A549 (cell line): ENCODE measurements around the gene IREB2. TPM values are rescaled to one million over a fixed set of nuclear protein-coding genes. Genes with fewer than 3 reads are reported as not detected.

Experiments
- ATAC-seq, 2 experiments: fragments of 200-7000 bp in 1 of 2; fragments of >200 bp in 1 of 2; cut with Nextera tagmentation in 1 of 2; cut with Tn5 transposase in 1 of 2; 3 replicates each; pipeline versions ENCODE4 v1.8.0 to v1.9.1; 2018 to 2020; ENCODE audit warnings: mild to moderate bottlenecking in 1 of 2, moderate library complexity in 1 of 2
- CTCF ChIA-PET: fragments of 300-600 bp; sonication (Branson Sonifier 250); formaldehyde crosslinking; extraction: SDS; loops from one replicate; lab custom pipeline; 2021; ENCODE audit warnings: antibody characterized with exemption, inconsistent platforms; lab: Yijun Ruan, JAX
- POLR2A ChIA-PET: fragments of 350-600 bp; formaldehyde crosslinking; extraction: SDS; loops from one replicate; lab custom pipeline; 2021; ENCODE audit warnings: antibody characterized with exemption, inconsistent platforms; lab: Yijun Ruan, JAX
- DNase-seq, 2 experiments: peaks; one replicate each; pipeline versions ENCODE4 v3.0.0 to v3.0.0-alpha.2; 2011 to 2016; ENCODE audit warnings: low read depth in 1 of 2, low spot score in 1 of 2
- FAIRE-seq: peaks from 2 replicates; lab custom pipeline; 2011; peaks lifted over from hg19 to GRCh38; lab: Jason Lieb, UNC
- H3K27ac ChIP-seq, 2 experiments: fragments of >200 bp; sonication (Bioruptor Twin); formaldehyde crosslinking; 3 replicates each; pipeline ENCODE4 v1.5.1; 2016 to 2017
- H3K4me1 ChIP-seq: fragments of >200 bp; sonication (Bioruptor Twin); formaldehyde crosslinking; 3 replicates; pipeline ENCODE4 v1.6.1; 2016
- H3K4me2 ChIP-seq: fragments of >200 bp; sonication (Bioruptor Twin); formaldehyde crosslinking; 3 replicates; pipeline ENCODE4 v1.6.1; 2016
- H3K4me3 ChIP-seq: fragments of >200 bp; sonication (Bioruptor Twin); formaldehyde crosslinking; 3 replicates; pipeline ENCODE4 v1.5.1; 2016
- H3K9me3 ChIP-seq: fragments of >200 bp; sonication (Bioruptor Twin); formaldehyde crosslinking; 3 replicates; pipeline ENCODE4 v1.6.1; 2016
- BCL3 ChIP-seq: fragments of >200 bp; sonication (Bioruptor Twin); formaldehyde crosslinking; IDR thresholded peaks from 3 replicates; pipeline ENCODE4 v1.6.1; 2016
- CEBPB ChIP-seq, 2 experiments: fragments of >200 bp in 1 of 2; sonication (Bioruptor Twin) in 1 of 2; formaldehyde crosslinking in 1 of 2; IDR thresholded peaks; 2 replicates each; pipeline ENCODE4 v1.6.1; 2012 to 2016
- CTCF ChIP-seq: fragments of >200 bp; sonication (Bioruptor Twin); formaldehyde crosslinking; IDR thresholded peaks from 3 replicates; pipeline ENCODE4 v1.5.1; 2016
- GATA3 ChIP-seq: IDR thresholded peaks from 2 replicates; pipeline ENCODE4 v1.6.1; 2012; ENCODE audit warnings: borderline replicate concordance
- HES2 ChIP-seq: fragments of >200 bp; sonication (Bioruptor Twin); formaldehyde crosslinking; IDR thresholded peaks from 2 replicates; pipeline ENCODE4 v1.6.1; 2016
- HOXB5 ChIP-seq: fragments of 250-450 bp; sonication (Bioruptor Pico); IDR thresholded peaks from 2 replicates; pipeline ENCODE4 v1.5.0; 2020; ENCODE audit warnings: mild to moderate bottlenecking, moderate library complexity
- KDM5A ChIP-seq: fragments of 200-600 bp; sonication (generic); IDR thresholded peaks from 2 replicates; pipeline ENCODE4 v1.6.1; 2016; ENCODE audit warnings: antibody characterized with exemption, mild to moderate bottlenecking
- MAX ChIP-seq: IDR thresholded peaks from 2 replicates; pipeline ENCODE4 v1.6.1; 2012
- NFE2L2 ChIP-seq: fragments of 150-350 bp; conservative IDR thresholded peaks from 2 replicates; pipeline ENCODE4 v1.6.1; 2014; ENCODE audit warnings: low read length
- PHF8 ChIP-seq: fragments of 200-600 bp; sonication (generic); IDR thresholded peaks from 2 replicates; pipeline ENCODE4 v1.6.1; 2016; ENCODE audit warnings: low read depth, mild to moderate bottlenecking, antibody characterized with exemption, moderate library complexity, borderline replicate concordance
- POLR2A ChIP-seq: IDR thresholded peaks from 2 replicates; pipeline ENCODE4 v1.6.1; 2012; ENCODE audit warnings: mild to moderate bottlenecking, low read length
- POLR2AphosphoS2 ChIP-seq: conservative IDR thresholded peaks from 2 replicates; pipeline ENCODE4 v1.6.1; 2012; ENCODE audit warnings: low read length, improper control_type of control experiment, inconsistent platforms
- RAD21 ChIP-seq, 2 experiments: fragments of >200 bp in 1 of 2; sonication (Bioruptor Twin) in 1 of 2; formaldehyde crosslinking in 1 of 2; IDR thresholded peaks in 1 of 2; conservative IDR thresholded peaks in 1 of 2; 2 replicates in 1 of 2; 3 replicates in 1 of 2; pipeline ENCODE4 v1.6.1; 2012 to 2018; ENCODE audit warnings: inconsistent platforms in 1 of 2
- RARB ChIP-seq: fragments of 250-450 bp; sonication (Bioruptor Pico); IDR thresholded peaks from 2 replicates; pipeline ENCODE4 v1.8.0; 2021; ENCODE audit warnings: mild to moderate bottlenecking, moderate library complexity
- SMC3 ChIP-seq: fragments of >200 bp; sonication (Bioruptor Twin); formaldehyde crosslinking; IDR thresholded peaks from 3 replicates; pipeline ENCODE4 v1.6.1; 2018; ENCODE audit warnings: inconsistent platforms
- TP53 ChIP-seq: fragments of 250-450 bp; sonication (Bioruptor Pico); IDR thresholded peaks from 2 replicates; pipeline ENCODE4 v1.5.0; 2021; ENCODE audit warnings: mild to moderate bottlenecking, moderate library complexity
- ZNF302 ChIP-seq: fragments of 250-450 bp; sonication (Bioruptor Pico); IDR thresholded peaks from 2 replicates; pipeline ENCODE4 v1.9.0; 2021; ENCODE audit warnings: inconsistent platforms, mild to moderate bottlenecking, moderate library complexity
- ZSCAN20 ChIP-seq: fragments of 250-450 bp; sonication (Bioruptor Pico); IDR thresholded peaks from 2 replicates; pipeline ENCODE4 v1.8.0; 2022; ENCODE audit warnings: mild to moderate bottlenecking, moderate library complexity
- WGBS: methylation state at CpG from one replicate; pipeline ENCODE4 v1.1.6; 2017; ENCODE audit errors: missing lambda C conversion rate; 5-methylcytosine and 5-hydroxymethylcytosine counted together
- polyA plus RNA-seq, 4 experiments: library from polyadenylated mRNA; depleted of rRNA in 3 of 4; stranded (reverse); fragments of >200 nt; fragmentation: RNase III in 1 of 4; extraction: RNeasy Plus Mini Kit Qiagen cat#74134 plus additional on column Dnase treatment in 1 of 4; gene quantifications; 2 replicates in 3 of 4; 3 replicates in 1 of 4; pipeline ENCODE4 v1.2.3, GENCODE V29; 2011 to 2017

IREB2 gene
- polyA plus RNA-seq, 2 of the 4 experiments (the other 2 are of a cell fraction), result 37.3 to 78.1 TPM

GRCh38 chr15:78457101-78457500, 19.1 kb downstream of the IREB2 start:
- ChIA-PET CTCF (interaction anchor here (1.4 to 4.7 kb wide), 2 partner anchors 26 to 58 kb away, joined by 3 to 25 read pairs; no protein-coding TSS in a partner anchor), POLR2A (interaction anchor here (2.2 kb wide), 1 partner anchor 20 kb away, joined by 7 read pairs; the partner anchor contains the start of gene IREB2)
- H3K9me3 ChIP-seq, result no peaks in the 10 kb centered on the region
- TF ChIP-seq GATA3, result peak; percentile 40; the same call in 1 of the 2 replicates
- TF ChIP-seq SMC3, result no peak
- H3K4me3 ChIP-seq, result no peak overlapping the region
- FAIRE-seq (no peak), ATAC-seq (peak in 1 of 2 experiments; percentile 79; a peak in 3 of 6 replicates), DNase-seq (peak; percentile 21 to 45)
- H3K27ac ChIP-seq, result no peak overlapping the region; a peak in 1 of 6 replicates
- H3K4me2 ChIP-seq, result peak overlapping the region; percentile 48
- peaks cover 54% of the 10 kb centered on the region for H3K4me1 ChIP-seq
- 2% methylated on average over 1 of the region's 1 CpG for WGBS

- Histone ChIP-seq H3K27ac (no peak overlapping the region), H3K4me2 (peak overlapping the region; percentile 31), H3K4me3 (no peak overlapping the region), H3K4me1 (peaks cover 43% of the 10 kb centered on the region), H3K9me3 (no peaks in the 10 kb centered on the region)
- DNase-seq, result no peak
- no peak for FAIRE-seq
- CTCF ChIA-PET, result interaction anchor here (0.6 to 4.7 kb wide), 6 partner anchors 8 to 330 kb away, joined by 3 to 25 read pairs (median 4); partner anchors contain the start of gene CIB2
- TF ChIP-seq BCL3 (no peak), RAD21 (conservative IDR thresholded peaks at IDR 0.05 in 1 of 2, IDR thresholded peaks at IDR 0.05 in 1 of 2) (no peak), KDM5A (no peak)
- 85% methylated on average over 4 of the region's 4 CpGs for WGBS
- POLR2A ChIA-PET, result interaction anchor here (1.4 to 1.5 kb wide), 2 partner anchors 23 to 161 kb away, joined by 3 to 4 read pairs; partner anchors contain the start of genes IREB2 and SKIC8
- no peak; a peak in 1 of 6 replicates for ATAC-seq
These were observed 22.7 kb downstream of the IREB2 start for GRCh38 chr15:78460737-78461136.

- Histone ChIP-seq H3K4me1 (peaks cover 37% of the 10 kb centered on the region), H3K9me3 (no peaks in the 10 kb centered on the region), H3K4me3 (no peak overlapping the region), H3K4me2 (peak overlapping the region; percentile 31), H3K27ac (no peak overlapping the region)
- no peak for FAIRE-seq
- ChIA-PET POLR2A (interaction anchor here (0.9 to 1.5 kb wide), 3 partner anchors 24 to 162 kb away, joined by 3 to 4 read pairs (median 4); partner anchors contain the start of genes IREB2 and SKIC8), CTCF (interaction anchor here (0.6 to 4.7 kb wide), 9 partner anchors 9 to 330 kb away, joined by 3 to 25 read pairs (median 3); partner anchors contain the start of gene CIB2)
- TF ChIP-seq ZNF302, result no peak
- TF ChIP-seq HES2, result no peak
- no peak for TF ChIP-seq RARB (CRISPR knock-in tag)
- no peak for TF ChIP-seq POLR2A
- no peak for TF ChIP-seq PHF8
- no peak for TF ChIP-seq MAX
- no peak for TF ChIP-seq ZSCAN20 (CRISPR knock-in tag)
- TF ChIP-seq HOXB5 (CRISPR knock-in tag), result no peak
- TF ChIP-seq POLR2AphosphoS2, result no peak
- no peak for TF ChIP-seq CTCF
- no peak for TF ChIP-seq TP53 (CRISPR knock-in tag)
- TF ChIP-seq CEBPB (IDR thresholded peaks at IDR 0.05), result no peak
- TF ChIP-seq NFE2L2, result no peak
- WGBS, result 29% methylated on average over 3 of the region's 3 CpGs
- no peak for DNase-seq
- peak; percentile 39 to 66; a peak in 4 of 6 replicates for ATAC-seq
These were observed 23.3 kb downstream of the IREB2 start for GRCh38 chr15:78461171-78461888.
